SH-SY5Y (cell line): ENCODE measurements around the gene AP1G1.

Source experiments
- GATA2 ChIP-seq: IDR thresholded peaks from 2 replicates; pipeline ENCODE4 v1.6.1; 2011; ENCODE audit warnings: mild to moderate bottlenecking, low read depth, low read length
- GATA3 ChIP-seq: IDR thresholded peaks from 2 replicates; pipeline ENCODE4 v1.6.1; 2011; ENCODE audit warnings: low read depth, mild to moderate bottlenecking, low read length, moderate library complexity

DNA sequence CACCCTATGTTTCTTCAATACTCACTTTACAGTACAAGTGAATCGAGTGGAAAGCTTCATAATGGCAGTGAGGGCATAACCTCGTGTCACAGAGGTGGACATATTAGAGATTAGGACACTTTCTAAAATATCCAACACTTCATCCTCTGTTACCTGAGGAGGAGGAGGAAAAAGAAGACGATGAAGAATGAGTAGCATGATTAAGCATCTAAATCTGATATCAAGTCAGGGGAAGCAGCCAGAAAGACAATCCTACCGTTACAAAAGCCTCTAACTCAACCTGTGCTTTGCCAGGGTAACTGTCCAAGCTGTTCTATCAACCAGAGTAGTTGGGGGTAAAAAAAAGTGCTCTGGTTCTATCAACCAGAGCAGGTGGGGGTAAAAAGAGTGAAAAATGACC lies 60.4 kb downstream of the AP1G1 start:
- TF ChIP-seq GATA2 (no peak), GATA3 (no peak)
